ENCODE results near the gene ZSWIM8.

- TF ChIP-seq CTCF (IDR thresholded peaks at IDR 0.05) (no peak), ATF3 (CRISPR knock-in tag; conservative IDR thresholded peaks at IDR 0.05) (no peak), TEAD4 (CRISPR knock-in tag; IDR thresholded peaks at IDR 0.05) (no peak), ZMAT4 (CRISPR knock-in tag; IDR thresholded peaks at IDR 0.05) (no peak)
- TF ChIP-seq, protein P1, sequence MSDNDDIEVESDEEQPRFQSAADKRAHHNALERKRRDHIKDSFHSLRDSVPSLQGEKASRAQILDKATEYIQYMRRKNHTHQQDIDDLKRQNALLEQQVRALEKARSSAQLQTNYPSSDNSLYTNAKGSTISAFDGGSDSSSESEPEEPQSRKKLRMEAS (CRISPR knock-in tag; IDR thresholded peaks at IDR 0.05), result no peak
These were observed 53.4 kb downstream of the ZSWIM8 start for GRCh38 chr10:73838827-73839226.

Measured in WTC11 (cell line).